ENCODE measurements around the gene TGFBR3L.

The TGFBR3L gene

DNA sequence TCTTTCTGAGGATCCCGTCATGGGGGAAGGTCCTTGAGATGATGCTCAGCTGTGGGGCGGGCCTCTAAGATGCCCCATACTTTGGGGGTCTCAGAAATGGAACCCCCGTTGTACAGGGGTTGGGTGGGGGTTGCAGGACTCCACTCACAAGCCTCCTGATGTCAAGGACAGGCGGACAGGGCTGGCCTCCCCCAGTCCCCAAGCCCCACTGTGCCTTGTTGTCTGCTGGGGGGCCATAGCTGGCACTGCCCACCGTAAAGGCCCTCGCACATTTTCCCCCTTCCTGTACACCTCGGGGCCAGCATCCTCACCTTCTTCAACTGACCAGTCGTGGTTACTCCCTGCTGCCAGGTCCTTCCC, 8.2 kb downstream of the TGFBR3L start:
- H3K4me3 ChIP-seq (ENCODE audit: control insufficient read depth, low read depth, low read length): no peak overlapping the region
- TF ChIP-seq, protein P1, sequence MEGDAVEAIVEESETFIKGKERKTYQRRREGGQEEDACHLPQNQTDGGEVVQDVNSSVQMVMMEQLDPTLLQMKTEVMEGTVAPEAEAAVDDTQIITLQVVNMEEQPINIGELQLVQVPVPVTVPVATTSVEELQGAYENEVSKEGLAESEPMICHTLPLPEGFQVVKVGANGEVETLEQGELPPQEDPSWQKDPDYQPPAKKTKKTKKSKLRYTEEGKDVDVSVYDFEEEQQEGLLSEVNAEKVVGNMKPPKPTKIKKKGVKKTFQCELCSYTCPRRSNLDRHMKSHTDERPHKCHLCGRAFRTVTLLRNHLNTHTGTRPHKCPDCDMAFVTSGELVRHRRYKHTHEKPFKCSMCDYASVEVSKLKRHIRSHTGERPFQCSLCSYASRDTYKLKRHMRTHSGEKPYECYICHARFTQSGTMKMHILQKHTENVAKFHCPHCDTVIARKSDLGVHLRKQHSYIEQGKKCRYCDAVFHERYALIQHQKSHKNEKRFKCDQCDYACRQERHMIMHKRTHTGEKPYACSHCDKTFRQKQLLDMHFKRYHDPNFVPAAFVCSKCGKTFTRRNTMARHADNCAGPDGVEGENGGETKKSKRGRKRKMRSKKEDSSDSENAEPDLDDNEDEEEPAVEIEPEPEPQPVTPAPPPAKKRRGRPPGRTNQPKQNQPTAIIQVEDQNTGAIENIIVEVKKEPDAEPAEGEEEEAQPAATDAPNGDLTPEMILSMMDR (conservative IDR thresholded peaks at IDR 0.05; ENCODE audit: control insufficient read depth, insufficient read depth, low read depth, low read length): no peak
- no peak for DNase-seq (ENCODE audit: low read depth)

DNA sequence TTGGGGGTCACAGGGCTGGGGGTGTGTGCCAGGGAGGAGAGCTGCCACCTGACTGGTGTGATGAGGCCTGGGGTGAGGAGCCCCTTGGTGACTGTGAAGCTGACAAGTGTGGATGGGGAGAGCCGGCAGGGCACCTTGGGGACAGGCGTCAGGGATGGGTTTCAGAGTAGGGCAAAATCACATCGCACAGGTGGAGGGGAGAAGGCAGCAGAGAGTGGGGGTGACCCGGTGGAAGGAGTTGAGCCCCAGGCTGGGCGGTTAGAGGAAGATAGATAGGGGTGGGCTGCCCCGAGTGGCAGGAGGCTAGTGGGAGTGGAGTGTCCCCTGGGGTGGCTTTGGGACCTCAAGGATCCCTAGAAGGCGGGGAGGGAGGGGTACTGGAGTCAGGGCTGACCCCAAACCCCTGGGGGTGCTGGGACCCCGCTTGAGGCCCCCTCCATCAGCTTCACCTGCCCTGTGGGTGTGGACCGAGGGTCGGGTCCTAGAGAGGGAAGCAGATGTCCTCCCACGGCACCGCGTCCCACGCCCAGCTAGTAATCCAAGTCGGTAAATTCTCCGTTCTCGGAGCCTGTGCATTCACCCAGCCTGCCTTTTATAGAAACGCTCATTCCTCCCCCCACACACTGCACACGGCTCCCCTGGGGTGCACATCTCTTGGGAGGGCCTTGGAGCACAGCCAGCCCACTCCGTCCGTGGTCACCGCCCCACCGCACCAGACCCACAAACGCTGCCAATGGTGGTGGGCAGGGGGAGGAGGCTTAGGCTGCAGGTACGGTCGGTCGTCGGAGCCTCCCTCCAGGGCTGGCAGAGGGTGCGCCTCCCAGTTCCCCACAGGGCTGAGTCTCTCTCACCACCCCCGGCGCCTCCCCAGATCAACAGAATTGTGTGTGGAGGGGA, 8.9 kb downstream of the TGFBR3L start:
- no peak overlapping the region for H3K4me3 ChIP-seq (ENCODE audit: control insufficient read depth, low read depth, low read length)
- TF ChIP-seq, protein P1 (conservative IDR thresholded peaks at IDR 0.05; ENCODE audit: control insufficient read depth, insufficient read depth, low read depth, low read length): no peak
- no peak for DNase-seq (ENCODE audit: low read depth)

DNA sequence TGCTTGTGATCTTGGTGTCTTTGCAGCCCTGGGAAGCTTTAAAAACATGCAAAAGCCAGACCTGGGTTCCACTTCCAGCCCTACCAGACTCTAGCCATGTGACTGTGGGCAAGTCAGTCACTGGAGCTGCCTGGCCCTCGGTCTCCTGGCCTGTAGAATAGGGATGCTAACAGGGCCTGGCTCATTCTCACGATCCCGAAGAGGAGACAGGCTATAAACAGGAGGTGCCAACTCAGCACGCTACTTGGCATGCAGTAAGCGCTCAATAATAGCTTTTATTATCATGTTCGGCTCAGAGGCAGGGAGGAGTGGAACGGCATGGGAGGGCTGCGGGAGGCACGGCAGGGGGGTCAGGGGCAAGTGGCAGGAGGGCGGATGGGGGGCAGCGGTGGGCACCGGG, 9.6 kb downstream of the TGFBR3L start:
- TF ChIP-seq, protein P1 (conservative IDR thresholded peaks at IDR 0.05; ENCODE audit: control insufficient read depth, insufficient read depth, low read depth, low read length): no peak
- H3K4me3 ChIP-seq (ENCODE audit: control insufficient read depth, low read depth, low read length): no peak overlapping the region
- no peak for DNase-seq (ENCODE audit: low read depth)

DNA sequence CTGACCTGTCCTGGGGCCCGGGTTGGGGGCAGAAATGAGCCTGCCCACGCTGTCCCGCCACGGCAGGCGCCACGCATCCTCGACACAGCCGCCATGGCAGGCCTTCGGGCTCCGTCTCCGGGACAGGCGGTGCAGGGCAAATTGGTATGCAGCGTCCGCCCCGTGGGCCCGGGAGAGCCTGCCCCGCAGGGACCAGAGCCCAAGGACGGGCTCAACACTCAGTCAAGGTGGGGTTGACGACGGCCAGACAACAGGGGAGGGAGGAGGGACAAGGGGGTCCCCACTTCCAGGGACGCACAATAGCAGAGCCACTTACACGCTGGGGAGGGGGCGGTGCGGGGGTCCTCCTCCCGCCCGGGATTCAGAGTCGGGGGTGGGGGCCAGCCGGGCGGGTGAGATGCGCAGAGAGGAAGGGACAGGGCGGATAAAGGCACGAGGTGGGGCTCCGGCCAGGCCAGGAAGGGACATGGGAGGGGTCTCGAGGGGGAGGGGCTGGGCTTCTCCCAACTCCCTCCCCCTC, 10.1 kb downstream of the TGFBR3L start:
- no peak for DNase-seq (ENCODE audit: low read depth)
- TF ChIP-seq, protein P1 (conservative IDR thresholded peaks at IDR 0.05; ENCODE audit: control insufficient read depth, insufficient read depth, low read depth, low read length): no peak
- H3K4me3 ChIP-seq (ENCODE audit: control insufficient read depth, low read depth, low read length): no peak overlapping the region

DNA sequence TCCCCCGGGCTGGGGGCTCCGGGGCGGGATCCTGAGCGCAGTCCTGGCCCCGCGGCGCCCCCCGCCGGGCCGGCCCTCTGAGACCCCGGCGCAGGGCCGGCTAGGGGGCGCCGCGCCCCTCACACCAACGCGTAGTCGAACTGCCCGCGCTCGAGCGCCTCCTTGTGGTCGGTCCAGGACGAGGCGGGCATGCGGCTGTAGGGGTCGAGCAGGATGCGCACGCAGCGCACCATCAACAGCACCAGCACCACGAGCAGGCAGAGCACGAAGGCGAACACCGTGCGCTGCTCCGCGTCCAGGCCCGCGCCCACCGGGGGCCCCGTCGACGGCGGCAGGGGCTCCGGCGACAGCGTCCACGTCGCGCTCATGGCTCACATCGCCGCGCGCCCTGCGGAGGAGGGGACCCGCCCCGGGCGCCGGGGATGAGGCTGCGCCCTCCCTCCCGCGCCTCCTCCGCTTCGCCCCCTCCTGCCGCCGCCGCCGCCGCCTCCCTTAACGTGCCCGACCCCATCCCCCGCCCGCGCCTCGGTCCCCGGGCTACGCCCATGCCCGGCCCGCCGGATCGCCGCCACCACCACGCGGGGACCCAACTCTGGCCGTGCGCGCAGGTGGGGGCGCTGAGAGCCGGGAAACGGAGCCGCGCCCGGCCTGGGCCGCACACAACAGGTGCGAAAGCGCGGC, 10.7 kb downstream of the TGFBR3L start:
- H3K4me3 ChIP-seq (ENCODE audit: control insufficient read depth, low read depth, low read length): no peak overlapping the region
- TF ChIP-seq, protein P1 (conservative IDR thresholded peaks at IDR 0.05; ENCODE audit: control insufficient read depth, insufficient read depth, low read depth, low read length): peak; percentile 56
- peak; percentile 67 for DNase-seq (ENCODE audit: low read depth)

DNA sequence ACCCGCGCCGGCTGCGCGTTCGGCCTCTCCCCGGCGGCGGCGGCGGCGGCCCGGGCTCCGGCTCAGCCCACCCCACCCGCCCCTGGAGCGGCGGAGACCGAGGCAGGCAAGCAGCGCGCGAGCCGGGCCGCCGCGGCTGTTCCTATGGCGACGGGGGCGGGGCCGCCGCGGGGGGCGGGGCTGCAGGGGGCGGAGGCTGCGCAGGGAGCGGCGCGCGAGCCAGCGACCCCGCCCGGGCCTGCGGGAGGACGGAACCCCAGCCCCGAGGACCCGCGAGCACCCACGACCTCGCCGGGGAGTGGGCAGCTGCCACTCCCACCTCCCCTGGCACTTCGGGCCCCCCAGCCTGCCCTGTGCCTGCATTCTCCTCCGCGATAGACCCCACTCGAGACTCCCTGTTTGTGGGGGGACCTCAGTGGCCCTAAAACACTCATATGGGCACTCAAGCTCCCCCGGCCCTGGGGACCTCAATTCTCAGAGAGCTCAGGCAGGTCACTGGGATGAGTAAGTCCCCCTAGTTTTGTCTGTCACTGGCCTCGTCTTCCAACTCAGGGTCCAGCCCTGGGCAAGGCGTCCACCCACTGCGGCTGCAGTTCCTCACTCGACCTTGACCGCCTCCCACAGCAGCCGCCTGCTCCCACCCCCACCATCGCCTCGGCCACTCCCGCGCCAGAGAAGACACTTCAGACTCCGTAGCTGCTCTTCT, 11.5 kb downstream of the TGFBR3L start, which contains the start of gene CTXN1:
Gene CTXN1 (minus strand): TSS at position 115 of the 706 bp plus-strand sequence. CDS start 597 bp downstream, outside the sequence.
- DNase-seq (ENCODE audit: low read depth): peak; percentile 36
- TF ChIP-seq, protein P1 (conservative IDR thresholded peaks at IDR 0.05; ENCODE audit: control insufficient read depth, insufficient read depth, low read depth, low read length): no peak
- peak within 1 kb of the TSS; percentile 39 for H3K4me3 ChIP-seq (ENCODE audit: control insufficient read depth, low read depth, low read length)
